ENCODE data around the gene NTRK2.

Gene NTRK2

GRCh38 chr9:84970432-84970831, 300.9 kb downstream of the NTRK2 start:
- Histone ChIP-seq H3K4me3 (ENCODE audit: low read length) (no peak overlapping the region), H3K4me2 (ENCODE audit: low read length) (no peak overlapping the region), H3K4me1 (ENCODE audit: control insufficient read depth, insufficient read depth, low read length) (no peaks in the 10 kb centered on the region), H3K27me3 (ENCODE audit: control insufficient read depth, insufficient read depth, low read length) (no peaks in the 10 kb centered on the region), H3K36me3 (ENCODE audit: insufficient read depth, low read length) (no peaks in the 10 kb centered on the region), H3K9me3 (replicated peaks; ENCODE audit: low read length) (no peaks in the 10 kb centered on the region), H3K9ac (ENCODE audit: low read depth, low read length) (no peak overlapping the region)

DNA sequence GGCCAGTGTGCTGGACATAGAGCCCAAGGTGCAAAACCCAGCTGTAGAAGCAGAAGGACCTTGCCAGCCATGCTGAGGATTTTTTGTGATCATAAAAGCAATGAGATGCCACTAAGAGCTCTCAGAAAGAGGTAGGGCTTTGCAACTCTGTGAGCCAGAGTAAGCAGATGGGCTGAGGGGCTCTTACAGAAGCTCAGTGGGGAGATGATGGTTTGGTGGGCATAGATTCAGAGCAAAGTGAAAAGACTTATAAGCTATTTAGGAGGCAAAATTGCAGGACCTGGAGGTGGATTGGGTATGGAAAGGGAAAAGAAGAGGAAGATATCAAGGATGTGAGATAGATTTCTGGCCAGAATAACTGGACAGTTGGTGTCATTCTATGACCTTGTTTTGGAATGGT, 302.0 kb downstream of the NTRK2 start:
- Histone ChIP-seq H3K4me2 (ENCODE audit: low read length) (no peak overlapping the region), H3K27me3 (ENCODE audit: control insufficient read depth, insufficient read depth, low read length) (no peaks in the 10 kb centered on the region), H3K4me3 (ENCODE audit: low read length) (no peak overlapping the region), H3K36me3 (ENCODE audit: insufficient read depth, low read length) (no peaks in the 10 kb centered on the region), H3K9ac (ENCODE audit: low read depth, low read length) (no peak overlapping the region), H3K4me1 (ENCODE audit: control insufficient read depth, insufficient read depth, low read length) (no peaks in the 10 kb centered on the region), H3K9me3 (replicated peaks; ENCODE audit: low read length) (no peaks in the 10 kb centered on the region)

DNA sequence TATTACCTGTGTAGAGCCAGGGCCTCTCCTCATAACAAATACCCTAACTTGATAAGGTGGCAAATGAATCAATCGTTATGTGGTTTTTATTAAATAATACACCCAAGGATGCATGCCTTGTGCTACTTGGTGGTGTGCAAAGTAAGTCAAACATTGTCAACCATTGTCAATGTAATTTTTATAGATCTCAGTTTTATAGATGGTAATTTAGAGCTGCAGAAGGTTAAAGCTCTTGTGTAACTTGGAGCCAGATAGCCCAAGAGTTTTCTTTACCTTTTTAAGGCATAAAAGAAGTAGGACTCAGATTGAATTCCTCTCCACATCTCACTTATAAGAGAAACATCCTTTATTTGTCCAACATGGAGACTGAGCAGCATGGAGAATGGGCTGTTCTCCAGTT, 304.7 kb downstream of the NTRK2 start:
- no peaks in the 10 kb centered on the region for H3K36me3 ChIP-seq (ENCODE audit: insufficient read depth, low read length)
- no peak overlapping the region for H3K4me2 ChIP-seq (ENCODE audit: low read length)
- no peak overlapping the region for H3K9ac ChIP-seq (ENCODE audit: low read depth, low read length)
- H3K4me1 ChIP-seq (ENCODE audit: control insufficient read depth, insufficient read depth, low read length) = no peaks in the 10 kb centered on the region
- no peaks in the 10 kb centered on the region for H3K27me3 ChIP-seq (ENCODE audit: control insufficient read depth, insufficient read depth, low read length)
- H3K9me3 ChIP-seq (replicated peaks; ENCODE audit: low read length) = no peaks in the 10 kb centered on the region
- no peak overlapping the region for H3K4me3 ChIP-seq (ENCODE audit: low read length)

DNA sequence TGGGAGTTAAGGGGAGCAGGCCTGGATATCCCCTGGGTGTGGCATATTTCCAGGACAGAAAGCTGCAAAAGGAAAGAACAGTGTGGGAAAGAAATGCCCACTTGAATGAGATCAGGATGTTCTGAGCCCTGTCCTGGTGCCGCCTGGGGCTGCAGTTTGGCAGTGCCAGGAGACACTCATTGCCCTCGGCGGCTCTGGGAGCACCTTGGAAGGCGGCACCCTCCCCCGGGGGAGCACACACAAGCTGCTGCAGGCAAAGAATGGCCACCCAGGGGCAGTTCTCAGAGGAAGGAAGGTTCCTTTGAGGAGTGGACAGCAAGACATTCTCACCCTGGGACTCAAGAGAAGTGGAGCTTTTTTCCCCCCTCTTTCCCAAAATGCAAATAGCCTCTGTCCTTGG, 305.3 kb downstream of the NTRK2 start:
- H3K4me1 ChIP-seq (ENCODE audit: control insufficient read depth, insufficient read depth, low read length) = no peaks in the 10 kb centered on the region
- H3K4me2 ChIP-seq (ENCODE audit: low read length) = no peak overlapping the region
- no peaks in the 10 kb centered on the region for H3K27me3 ChIP-seq (ENCODE audit: control insufficient read depth, insufficient read depth, low read length)
- H3K9ac ChIP-seq (ENCODE audit: low read depth, low read length) = no peak overlapping the region
- no peaks in the 10 kb centered on the region for H3K36me3 ChIP-seq (ENCODE audit: insufficient read depth, low read length)
- H3K4me3 ChIP-seq (ENCODE audit: low read length) = no peak overlapping the region
- H3K9me3 ChIP-seq (replicated peaks; ENCODE audit: low read length) = no peaks in the 10 kb centered on the region

GRCh38 chr9:84975926-84976325, 306.4 kb downstream of the NTRK2 start:
- Histone ChIP-seq H3K4me2 (ENCODE audit: low read length) (no peak overlapping the region), H3K9me3 (replicated peaks; ENCODE audit: low read length) (no peaks in the 10 kb centered on the region), H3K27me3 (ENCODE audit: control insufficient read depth, insufficient read depth, low read length) (no peaks in the 10 kb centered on the region), H3K36me3 (ENCODE audit: insufficient read depth, low read length) (no peaks in the 10 kb centered on the region), H3K9ac (ENCODE audit: low read depth, low read length) (no peak overlapping the region), H3K4me1 (ENCODE audit: control insufficient read depth, insufficient read depth, low read length) (no peaks in the 10 kb centered on the region), H3K4me3 (ENCODE audit: low read length) (no peak overlapping the region)

DNA sequence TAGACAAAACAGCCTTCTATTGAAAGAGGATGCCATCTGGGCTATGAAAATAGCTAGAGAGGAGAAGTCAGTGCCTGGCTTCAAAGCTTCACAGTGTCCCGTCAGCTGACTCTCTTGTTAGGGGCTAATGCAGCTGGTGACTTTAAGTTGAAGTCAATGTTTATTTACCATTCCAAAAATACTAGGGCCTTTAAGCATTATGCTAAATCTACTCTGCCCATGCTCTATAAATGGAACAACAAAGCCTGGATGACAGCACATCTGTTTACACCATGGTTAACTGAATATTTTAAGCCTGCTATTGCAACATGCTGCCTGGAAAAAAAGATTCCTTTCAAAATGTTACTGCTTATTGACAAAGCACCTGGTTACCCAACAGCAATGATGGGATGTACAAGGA, 309.1 kb downstream of the NTRK2 start:
- Histone ChIP-seq H3K27me3 (ENCODE audit: control insufficient read depth, insufficient read depth, low read length) (no peaks in the 10 kb centered on the region), H3K9ac (ENCODE audit: low read depth, low read length) (no peak overlapping the region), H3K36me3 (ENCODE audit: insufficient read depth, low read length) (no peaks in the 10 kb centered on the region), H3K9me3 (replicated peaks; ENCODE audit: low read length) (no peaks in the 10 kb centered on the region), H3K4me3 (ENCODE audit: low read length) (no peak overlapping the region), H3K4me2 (ENCODE audit: low read length) (no peak overlapping the region), H3K4me1 (ENCODE audit: control insufficient read depth, insufficient read depth, low read length) (no peaks in the 10 kb centered on the region)

DNA sequence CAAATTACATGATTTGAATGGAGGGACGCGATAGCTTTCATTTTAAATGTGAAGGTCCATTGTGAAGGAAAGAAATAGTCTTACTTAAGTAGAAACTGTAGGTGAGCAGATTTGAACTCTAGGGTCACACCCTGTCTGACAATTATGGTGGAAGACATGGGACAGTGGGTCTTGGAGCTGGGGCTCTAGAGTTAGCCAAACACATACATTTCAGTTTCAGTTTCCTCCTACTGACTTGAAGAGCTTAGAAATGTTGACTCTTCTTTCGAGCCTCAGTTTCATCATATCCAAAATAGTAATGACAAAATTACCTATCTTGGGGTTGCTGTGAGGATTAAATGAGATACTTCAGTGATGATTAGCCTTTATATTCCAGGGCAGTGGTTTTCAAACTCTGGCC, 314.2 kb downstream of the NTRK2 start:
- H3K27me3 ChIP-seq (ENCODE audit: control insufficient read depth, insufficient read depth, low read length) = no peaks in the 10 kb centered on the region
- no peaks in the 10 kb centered on the region for H3K4me1 ChIP-seq (ENCODE audit: control insufficient read depth, insufficient read depth, low read length)
- no peak overlapping the region for H3K9ac ChIP-seq (ENCODE audit: low read depth, low read length)
- no peaks in the 10 kb centered on the region for H3K36me3 ChIP-seq (ENCODE audit: insufficient read depth, low read length)
- H3K9me3 ChIP-seq (replicated peaks; ENCODE audit: low read length) = peaks cover 3% of the 10 kb centered on the region
- no peak overlapping the region for H3K4me3 ChIP-seq (ENCODE audit: low read length)
- no peak overlapping the region for H3K4me2 ChIP-seq (ENCODE audit: low read length)

GRCh38 chr9:84988621-84989020, 319.1 kb downstream of the NTRK2 start:
- Histone ChIP-seq H3K4me1 (ENCODE audit: control insufficient read depth, insufficient read depth, low read length) (no peaks in the 10 kb centered on the region), H3K4me2 (ENCODE audit: low read length) (no peak overlapping the region), H3K9me3 (replicated peaks; ENCODE audit: low read length) (peaks cover 3% of the 10 kb centered on the region), H3K4me3 (ENCODE audit: low read length) (no peak overlapping the region), H3K27me3 (ENCODE audit: control insufficient read depth, insufficient read depth, low read length) (no peaks in the 10 kb centered on the region), H3K36me3 (ENCODE audit: insufficient read depth, low read length) (no peaks in the 10 kb centered on the region), H3K9ac (ENCODE audit: low read depth, low read length) (no peak overlapping the region)

DNA sequence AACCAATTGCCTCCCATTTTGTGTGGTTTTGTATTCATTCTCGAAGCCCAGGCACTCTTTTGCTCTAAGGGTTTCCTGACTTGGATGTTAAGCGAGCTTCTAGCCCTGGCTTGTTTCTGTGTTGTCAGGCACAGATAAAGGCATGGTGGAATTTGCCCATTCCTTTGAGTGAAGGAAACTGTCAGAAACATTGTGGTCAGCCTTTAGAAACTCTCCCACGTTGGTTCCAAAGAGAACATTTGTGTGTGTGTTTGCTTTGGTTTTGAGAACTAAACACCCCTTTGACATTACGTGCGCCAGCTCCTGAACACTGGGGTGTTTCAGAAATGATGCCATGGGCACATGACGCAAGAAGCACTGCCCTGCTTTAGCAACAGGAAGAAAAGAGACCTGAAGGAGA, 320.9 kb downstream of the NTRK2 start:
- no peaks in the 10 kb centered on the region for H3K36me3 ChIP-seq (ENCODE audit: insufficient read depth, low read length)
- H3K9ac ChIP-seq (ENCODE audit: low read depth, low read length) = no peak overlapping the region
- H3K4me1 ChIP-seq (ENCODE audit: control insufficient read depth, insufficient read depth, low read length) = no peaks in the 10 kb centered on the region
- H3K4me3 ChIP-seq (ENCODE audit: low read length) = no peak overlapping the region
- peaks cover 3% of the 10 kb centered on the region for H3K9me3 ChIP-seq (replicated peaks; ENCODE audit: low read length)
- H3K27me3 ChIP-seq (ENCODE audit: control insufficient read depth, insufficient read depth, low read length) = no peaks in the 10 kb centered on the region
- no peak overlapping the region for H3K4me2 ChIP-seq (ENCODE audit: low read length)

GRCh38 chr9:84990850-84991513, 321.5 kb downstream of the NTRK2 start:
- Histone ChIP-seq H3K9ac (ENCODE audit: low read depth, low read length) (no peak overlapping the region), H3K4me3 (ENCODE audit: low read length) (no peak overlapping the region), H3K4me1 (ENCODE audit: control insufficient read depth, insufficient read depth, low read length) (no peaks in the 10 kb centered on the region), H3K27me3 (ENCODE audit: control insufficient read depth, insufficient read depth, low read length) (no peaks in the 10 kb centered on the region), H3K9me3 (replicated peaks; ENCODE audit: low read length) (peaks cover 3% of the 10 kb centered on the region), H3K36me3 (ENCODE audit: insufficient read depth, low read length) (no peaks in the 10 kb centered on the region), H3K4me2 (ENCODE audit: low read length) (no peak overlapping the region)

DNA sequence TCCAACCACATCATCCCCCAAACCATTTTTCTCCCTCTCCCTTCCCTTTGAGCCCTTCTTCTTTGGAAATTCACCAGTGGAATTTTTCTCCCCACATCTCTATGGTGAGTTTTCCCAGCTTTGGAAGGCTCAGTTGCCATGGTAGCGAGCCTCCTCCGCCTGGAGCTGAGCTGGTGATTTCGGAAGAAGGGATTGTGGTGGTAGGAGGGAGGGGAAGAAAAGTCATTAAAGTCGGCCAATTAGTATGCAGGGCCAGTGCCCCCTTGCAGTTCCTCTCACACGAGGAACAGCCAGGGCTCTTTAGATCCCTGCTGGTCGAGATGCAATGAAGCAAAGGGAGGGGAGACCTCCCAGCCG, 322.0 kb downstream of the NTRK2 start:
- Histone ChIP-seq H3K9me3 (replicated peaks; ENCODE audit: low read length) (peaks cover 3% of the 10 kb centered on the region), H3K36me3 (ENCODE audit: insufficient read depth, low read length) (no peaks in the 10 kb centered on the region), H3K27me3 (ENCODE audit: control insufficient read depth, insufficient read depth, low read length) (no peaks in the 10 kb centered on the region), H3K4me3 (ENCODE audit: low read length) (no peak overlapping the region), H3K9ac (ENCODE audit: low read depth, low read length) (no peak overlapping the region), H3K4me2 (ENCODE audit: low read length) (no peak overlapping the region), H3K4me1 (ENCODE audit: control insufficient read depth, insufficient read depth, low read length) (no peaks in the 10 kb centered on the region)

DNA sequence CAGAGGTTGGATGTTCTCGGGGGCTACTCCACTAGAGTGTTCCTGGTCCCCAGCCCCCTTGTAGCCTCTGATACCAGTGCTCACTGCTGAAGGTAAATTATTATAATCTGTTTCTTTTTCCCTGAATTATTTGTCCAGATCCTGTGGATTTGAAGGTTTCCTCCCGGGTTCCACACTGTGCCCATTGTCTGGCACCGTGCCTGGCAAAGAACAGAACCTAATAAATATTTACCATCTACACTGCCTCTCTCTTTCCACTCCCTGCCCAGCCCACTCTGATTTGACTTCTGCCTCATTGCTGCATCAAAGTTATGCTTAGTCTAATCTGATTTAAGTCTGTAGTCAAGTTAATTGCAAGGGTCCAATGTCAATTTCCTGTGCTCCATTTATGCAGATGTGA, 322.9 kb downstream of the NTRK2 start:
- Histone ChIP-seq H3K4me3 (ENCODE audit: low read length) (no peak overlapping the region), H3K36me3 (ENCODE audit: insufficient read depth, low read length) (no peaks in the 10 kb centered on the region), H3K27me3 (ENCODE audit: control insufficient read depth, insufficient read depth, low read length) (no peaks in the 10 kb centered on the region), H3K4me1 (ENCODE audit: control insufficient read depth, insufficient read depth, low read length) (no peaks in the 10 kb centered on the region), H3K4me2 (ENCODE audit: low read length) (no peak overlapping the region), H3K9ac (ENCODE audit: low read depth, low read length) (no peak overlapping the region), H3K9me3 (replicated peaks; ENCODE audit: low read length) (peaks cover 3% of the 10 kb centered on the region)

Data from skeletal muscle satellite cell (primary cell).